IPS DF 19.7 (cell line): Measurements from ENCODE around the gene ELF2.
"Not testable (repeated sequence)": the region's sequence is repeated elsewhere in the genome, so short reads cannot be mapped to it uniquely, and the experiment has no call there.

ENCODE experiments used
- DNase-seq: peaks from one replicate; pipeline ENCODE4 v3.0.0-alpha.2; 2013; ENCODE audit warnings: low read depth, low spot score

The ELF2 gene

GRCh38 chr4:139188648-139189416 is 11.8 kb upstream of the ELF2 start:
- DNase-seq = no peak

DNA sequence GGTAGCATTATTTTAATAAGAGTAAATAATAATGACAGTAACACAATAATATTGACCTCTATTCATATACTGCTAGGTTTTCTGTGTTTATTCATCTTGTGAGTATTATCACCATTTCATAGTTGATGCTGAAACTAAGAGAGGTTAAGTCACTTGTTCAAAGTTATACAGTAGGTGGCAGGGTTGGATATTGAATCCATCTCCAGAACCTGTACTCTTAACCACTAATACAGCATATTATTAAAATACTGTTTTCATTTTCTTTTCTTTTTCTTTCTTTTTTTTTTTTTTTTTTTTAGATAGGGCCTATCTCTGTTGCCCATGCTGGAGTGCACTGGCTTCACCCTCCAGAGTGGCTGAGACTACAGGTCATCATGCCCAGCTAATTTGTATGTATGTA is 7.1 kb upstream of the ELF2 start:
- no peak for DNase-seq

DNA sequence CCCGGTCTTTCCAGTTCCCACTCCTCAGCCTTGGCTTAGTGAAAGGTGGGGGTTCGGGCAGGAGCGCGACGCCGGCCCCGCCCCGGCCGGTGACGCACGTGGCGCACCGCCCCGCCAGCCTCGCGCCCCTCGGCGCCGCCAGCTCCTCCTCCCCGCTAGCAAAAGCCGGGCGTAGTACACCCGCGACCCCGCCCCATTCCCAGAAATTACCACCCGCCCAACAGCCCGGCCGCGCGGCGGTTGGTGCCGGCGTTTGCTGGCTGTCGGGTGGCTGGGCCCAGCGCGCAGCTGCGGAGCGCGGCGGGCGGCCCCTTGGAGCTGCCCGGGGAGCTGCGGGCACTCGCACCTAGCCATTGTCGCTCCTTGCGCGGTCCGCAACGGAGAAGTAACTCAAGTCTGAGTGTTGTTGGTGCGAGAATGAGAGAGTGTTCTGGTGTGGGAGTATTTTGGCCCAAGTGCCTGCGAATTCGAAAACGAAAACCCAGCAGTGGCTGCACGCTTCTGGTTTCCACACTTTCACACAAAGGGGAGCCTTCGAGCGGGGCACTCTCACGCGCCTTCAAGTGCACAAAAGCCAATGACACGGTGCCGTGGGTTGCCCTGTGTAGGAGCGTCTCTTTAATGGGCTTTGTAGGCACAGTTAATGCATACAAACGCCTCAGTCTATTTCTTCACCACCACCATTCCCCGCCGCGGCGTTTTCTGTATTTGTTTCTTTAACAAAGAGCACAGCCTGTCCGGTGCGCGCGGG is 1.0 kb upstream of the ELF2 start:
- DNase-seq = no peak

DNA sequence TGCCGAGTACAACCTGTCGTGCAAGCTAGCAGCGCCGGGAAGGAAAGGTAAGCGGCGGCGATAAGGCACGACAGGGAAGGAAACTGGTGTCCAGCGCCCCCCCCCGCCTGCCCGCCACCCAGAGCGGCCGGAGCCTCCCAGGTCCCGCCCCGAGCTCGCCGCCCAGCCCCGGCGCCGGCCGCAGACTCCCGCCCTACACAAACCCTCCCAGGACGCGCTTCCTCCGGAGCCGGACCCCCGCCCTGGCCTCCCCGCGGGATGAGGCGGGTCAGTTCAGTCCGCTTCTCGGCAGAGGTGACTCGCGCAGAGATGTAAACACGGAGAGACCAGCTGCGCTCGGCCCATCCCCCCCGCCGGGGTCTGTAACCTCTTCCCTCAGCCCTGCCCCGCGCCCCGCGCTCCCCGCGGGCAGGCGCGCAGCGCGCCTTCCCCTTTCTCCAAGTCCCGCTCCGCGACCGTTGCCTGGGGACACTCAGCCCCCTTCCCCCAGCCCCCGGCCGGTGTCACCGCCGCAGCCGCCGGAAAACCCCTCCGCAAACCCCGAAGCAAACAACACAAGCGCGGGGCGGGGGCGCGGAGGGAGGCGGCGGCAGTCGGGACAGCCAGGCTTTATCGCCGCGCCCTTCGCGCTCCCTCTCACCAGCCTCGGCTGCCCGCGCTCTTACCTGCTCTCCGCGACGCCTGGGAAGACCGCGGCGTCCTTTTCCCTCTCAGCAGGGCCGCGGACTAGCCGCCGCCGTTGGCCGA is 543 bp downstream of the ELF2 start:
- no peak for DNase-seq

DNA sequence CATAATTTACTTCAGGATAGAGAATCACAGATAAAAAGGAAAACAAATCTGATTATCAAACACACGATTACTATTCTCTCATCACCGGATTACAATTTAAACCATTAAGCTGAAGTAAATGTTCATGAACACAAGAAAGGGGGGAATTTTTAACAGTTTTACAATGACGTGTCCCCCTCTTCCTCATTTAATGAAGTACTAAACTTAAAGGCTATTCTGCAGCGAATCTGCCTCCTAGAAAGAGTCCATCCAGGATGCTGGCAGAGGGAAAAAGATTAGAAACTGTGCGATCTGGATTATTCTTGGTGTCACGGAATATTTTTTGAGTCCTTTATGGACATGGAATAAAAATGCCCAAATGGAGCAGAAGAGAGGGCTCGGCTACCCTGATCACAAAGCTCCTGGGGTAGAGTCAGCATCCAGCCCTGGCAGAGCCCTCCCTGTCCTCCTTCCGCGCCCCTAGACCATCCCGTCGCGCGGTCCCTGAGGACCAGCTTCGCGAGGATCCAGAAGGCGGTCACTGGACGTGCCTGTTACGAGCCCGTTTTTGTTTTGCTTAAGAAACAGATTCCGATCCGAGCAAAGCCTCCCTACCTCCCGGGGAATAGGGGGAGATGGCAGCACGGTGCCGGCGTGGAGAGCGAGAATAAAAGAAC is 1.2 kb downstream of the ELF2 start:
- no peak for DNase-seq

- DNase-seq = no peak
These were observed 4.9 kb downstream of the ELF2 start for GRCh38 chr4:139171876-139172691.

GRCh38 chr4:139170932-139171331 is 6.1 kb downstream of the ELF2 start:
- no peak for DNase-seq

DNA sequence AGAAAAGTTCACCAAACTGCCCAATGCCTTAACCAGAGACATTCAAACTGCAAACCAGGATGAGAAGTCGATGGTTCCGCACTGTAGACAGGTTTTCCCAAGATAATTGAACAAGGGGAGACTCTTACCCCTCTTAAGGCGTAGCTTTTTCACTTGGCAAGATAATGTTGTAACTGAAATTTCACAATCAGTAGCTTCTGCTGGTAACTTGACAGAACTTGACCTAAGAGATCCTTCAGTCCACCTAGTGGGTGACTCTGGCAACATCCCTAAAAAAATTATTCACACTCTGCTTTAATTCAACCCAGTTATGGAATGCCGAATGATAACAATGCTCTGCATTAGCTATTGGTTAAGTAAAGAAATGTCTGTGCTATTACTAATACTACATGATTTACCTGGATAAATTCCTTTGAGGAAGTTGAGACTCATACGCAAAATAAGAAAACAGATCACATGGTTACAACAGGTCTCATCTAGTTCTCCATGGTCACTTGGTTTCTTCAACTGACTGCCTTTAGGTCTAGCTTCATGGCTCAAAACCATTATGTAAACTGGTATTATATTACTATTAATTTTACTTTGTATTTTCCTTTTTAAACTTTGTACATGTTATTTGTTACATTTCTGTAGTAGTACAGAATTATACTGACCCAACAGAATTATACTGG is 9.1 kb downstream of the ELF2 start:
- DNase-seq = no peak

DNA sequence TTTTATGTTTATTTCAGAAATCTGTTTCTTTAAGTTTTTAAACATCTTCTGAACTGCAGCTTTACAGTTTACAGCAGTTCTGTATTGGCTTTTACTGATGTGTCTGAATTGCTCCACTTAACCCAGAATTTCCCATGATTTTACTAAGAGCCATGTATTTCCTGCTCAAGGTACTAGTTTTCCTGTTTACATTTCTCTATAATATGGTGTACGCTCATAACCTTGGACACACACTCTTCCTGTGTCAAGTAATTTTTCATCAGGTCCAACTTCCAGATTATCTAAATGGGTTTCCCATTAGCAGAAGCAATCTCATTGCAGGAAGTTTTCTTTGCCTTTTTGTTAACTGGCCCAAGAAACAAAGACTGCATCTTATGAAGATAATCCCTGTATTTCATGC is 12.3 kb downstream of the ELF2 start:
- DNase-seq = no peak

GRCh38 chr4:139163806-139164206 is 13.2 kb downstream of the ELF2 start:
- DNase-seq = no peak

GRCh38 chr4:139157977-139158376 is 19.0 kb downstream of the ELF2 start:
- DNase-seq = not testable (repeated sequence)

GRCh38 chr4:139154952-139155557 is 22.0 kb downstream of the ELF2 start:
- no peak for DNase-seq

GRCh38 chr4:139154538-139154937 is 22.5 kb downstream of the ELF2 start:
- no peak for DNase-seq

DNA sequence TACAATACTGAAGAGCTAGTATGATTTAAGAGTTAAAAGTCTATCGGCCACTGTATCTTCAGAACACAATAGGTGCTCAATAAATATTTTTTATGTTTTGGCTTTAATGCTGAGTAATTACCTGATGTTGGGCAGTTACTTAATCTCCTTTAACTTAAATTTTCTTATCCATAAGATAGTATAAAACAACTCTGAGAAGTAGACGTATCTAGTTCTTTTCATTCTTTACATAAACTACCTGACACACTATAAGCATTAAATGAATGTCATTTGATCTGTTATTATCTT is 22.9 kb downstream of the ELF2 start:
- no peak for DNase-seq

DNA sequence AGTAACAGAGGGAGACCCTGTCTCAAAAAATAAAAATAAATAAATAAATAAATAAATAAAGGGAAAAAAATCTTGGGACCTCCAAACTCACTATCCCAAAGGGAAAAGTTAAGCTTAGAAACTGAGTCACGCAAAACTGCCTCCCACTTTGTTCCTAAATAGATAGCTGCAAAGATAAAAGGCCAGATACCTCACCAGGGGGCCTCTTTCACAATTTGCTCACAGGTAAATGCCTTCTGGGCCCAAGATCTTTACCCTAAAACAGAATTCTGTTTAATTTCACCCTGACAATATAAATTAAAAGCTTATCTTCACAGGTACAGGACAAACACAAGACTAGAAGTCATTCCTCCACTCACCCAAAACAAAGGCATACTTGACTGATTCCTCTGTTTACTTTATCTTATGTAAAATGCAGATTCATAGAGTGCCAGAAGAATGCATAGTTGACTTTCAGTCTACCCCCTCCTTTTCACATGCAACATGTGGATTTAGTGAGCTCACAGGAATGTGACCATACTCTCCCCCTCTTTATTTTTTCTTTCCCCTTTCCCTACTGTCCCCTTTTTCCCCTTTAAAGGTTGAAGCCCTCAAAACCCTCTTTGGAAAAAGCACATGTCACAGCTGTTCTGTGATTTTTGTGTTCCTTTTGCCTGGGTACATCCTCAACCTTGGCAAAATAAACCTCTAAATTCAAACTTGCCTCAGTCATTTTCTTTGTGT is 23.4 kb downstream of the ELF2 start:
- DNase-seq = no peak

GRCh38 chr4:139152249-139152648 is 24.8 kb downstream of the ELF2 start:
- DNase-seq = no peak

GRCh38 chr4:139146926-139147629 is 29.9 kb downstream of the ELF2 start:
- DNase-seq = no peak

GRCh38 chr4:139145552-139145932 is 31.5 kb downstream of the ELF2 start:
- no peak for DNase-seq

- DNase-seq = no peak
These were observed 32.0 kb downstream of the ELF2 start for GRCh38 chr4:139144911-139145551.
